Transverse colon (tissue), 4 donors: ENCODE data around the gene RETREG3.

Source experiments
- CTCF ChIP-seq, 5 experiments: fragments of 200-600 bp in 3 of 5; fragments of 450-650 bp in 2 of 5; sonication (generic) in 3 of 5; IDR thresholded peaks; 1 replicate in 2 of 5; 2 replicates in 3 of 5; pipeline ENCODE4 v1.5.1; 2016 to 2017; ENCODE audit warnings: antibody characterized with exemption in 5 of 5, inconsistent platforms in 3 of 5, mild to moderate bottlenecking in 2 of 5, moderate library complexity in 1 of 5
- POLR2A ChIP-seq: fragments of 450-650 bp; IDR thresholded peaks from one replicate; pipeline ENCODE4 v1.6.1; 2016; ENCODE audit warnings: antibody characterized with exemption, mild to moderate bottlenecking, moderate library complexity
- POLR2AphosphoS5 ChIP-seq, 3 donors: sonication (generic); formaldehyde crosslinking; IDR thresholded peaks; one replicate each; pipeline ENCODE4 v1.6.1; 2016; ENCODE audit warnings: antibody characterized with exemption in 3 of 3

DNA sequence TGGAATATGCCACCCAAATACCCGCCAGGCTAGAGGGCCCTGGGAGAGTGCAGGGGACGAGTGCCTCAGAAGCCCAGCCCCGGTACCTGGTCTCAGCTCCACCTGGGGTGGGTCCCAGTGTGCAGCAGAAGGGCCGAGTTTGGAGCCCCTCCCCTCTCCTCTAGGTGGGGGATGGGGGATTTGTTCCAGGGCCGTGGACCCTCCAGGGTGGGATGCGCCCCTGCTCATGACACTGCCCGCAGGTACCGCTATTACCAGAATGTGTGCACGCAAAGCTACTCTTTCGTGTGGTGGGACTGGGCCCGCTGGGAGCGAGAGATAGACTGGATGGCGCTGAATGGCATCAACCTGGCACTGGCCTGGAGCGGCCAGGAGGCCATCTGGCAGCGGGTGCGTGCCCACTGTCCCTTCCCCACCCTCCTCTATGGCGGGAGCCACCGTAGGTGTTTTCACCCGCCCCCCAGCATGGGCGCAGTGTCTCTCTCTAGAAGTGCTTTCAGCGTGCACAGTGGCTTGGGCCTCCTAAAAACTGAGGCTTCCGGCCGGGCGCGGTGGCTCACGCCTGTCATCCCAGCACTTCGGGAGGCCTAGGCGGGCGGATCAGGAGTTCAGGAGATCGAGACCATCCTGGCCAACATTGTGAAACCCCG is 71.9 kb downstream of the RETREG3 start:
- TF ChIP-seq POLR2A (no peak), CTCF (IDR thresholded peaks at IDR 0.05) (no peak), POLR2AphosphoS5 (IDR thresholded peaks at IDR 0.05) (no peak)
